ENCODE data around the gene MLF1. TPM values are rescaled to one million over a fixed set of nuclear protein-coding genes. Genes with fewer than 3 reads are reported as not detected.

The MLF1 gene
- total RNA-seq, 2 donors from 2014 or later: 4.4 to 4.9 TPM

DNA sequence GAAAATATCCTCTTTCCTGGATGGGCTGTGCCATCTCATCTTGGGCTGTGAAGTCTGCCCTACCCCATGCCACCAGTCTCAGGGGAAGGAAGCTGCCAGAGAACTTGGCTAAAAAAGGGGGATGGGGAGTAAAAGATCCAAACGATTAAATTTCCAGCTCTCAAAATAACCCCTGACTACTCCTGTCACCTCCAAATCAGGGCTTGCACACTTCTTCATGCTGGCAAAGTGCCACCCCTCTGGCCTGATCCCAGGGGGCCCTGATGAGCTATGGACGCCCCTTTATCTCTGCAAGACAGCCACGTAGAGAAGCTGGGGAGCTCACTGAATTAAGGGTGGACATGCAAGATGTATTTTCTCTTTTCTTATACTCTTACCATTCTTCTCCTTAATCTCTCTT lies 1.2 kb upstream of the MLF1 start:
- DNase-seq: no peak
- H3K9ac ChIP-seq (ENCODE audit: low read depth in 2 of 2, low read length in 2 of 2): no peak overlapping the region
- H3K4me1 ChIP-seq: no peaks in the 10 kb centered on the region
- TF ChIP-seq, protein P1, sequence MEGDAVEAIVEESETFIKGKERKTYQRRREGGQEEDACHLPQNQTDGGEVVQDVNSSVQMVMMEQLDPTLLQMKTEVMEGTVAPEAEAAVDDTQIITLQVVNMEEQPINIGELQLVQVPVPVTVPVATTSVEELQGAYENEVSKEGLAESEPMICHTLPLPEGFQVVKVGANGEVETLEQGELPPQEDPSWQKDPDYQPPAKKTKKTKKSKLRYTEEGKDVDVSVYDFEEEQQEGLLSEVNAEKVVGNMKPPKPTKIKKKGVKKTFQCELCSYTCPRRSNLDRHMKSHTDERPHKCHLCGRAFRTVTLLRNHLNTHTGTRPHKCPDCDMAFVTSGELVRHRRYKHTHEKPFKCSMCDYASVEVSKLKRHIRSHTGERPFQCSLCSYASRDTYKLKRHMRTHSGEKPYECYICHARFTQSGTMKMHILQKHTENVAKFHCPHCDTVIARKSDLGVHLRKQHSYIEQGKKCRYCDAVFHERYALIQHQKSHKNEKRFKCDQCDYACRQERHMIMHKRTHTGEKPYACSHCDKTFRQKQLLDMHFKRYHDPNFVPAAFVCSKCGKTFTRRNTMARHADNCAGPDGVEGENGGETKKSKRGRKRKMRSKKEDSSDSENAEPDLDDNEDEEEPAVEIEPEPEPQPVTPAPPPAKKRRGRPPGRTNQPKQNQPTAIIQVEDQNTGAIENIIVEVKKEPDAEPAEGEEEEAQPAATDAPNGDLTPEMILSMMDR (IDR thresholded peaks at IDR 0.05): no peak
- no peaks in the 10 kb centered on the region for H3K36me3 ChIP-seq
- no peaks in the 10 kb centered on the region for H3K27me3 ChIP-seq
- H3K9me3 ChIP-seq: no peaks in the 10 kb centered on the region
- no peak overlapping the region for H3K4me3 ChIP-seq
- no peak overlapping the region for H3K27ac ChIP-seq
- intact Hi-C loops (cut with DNase I): no loop called here

DNA sequence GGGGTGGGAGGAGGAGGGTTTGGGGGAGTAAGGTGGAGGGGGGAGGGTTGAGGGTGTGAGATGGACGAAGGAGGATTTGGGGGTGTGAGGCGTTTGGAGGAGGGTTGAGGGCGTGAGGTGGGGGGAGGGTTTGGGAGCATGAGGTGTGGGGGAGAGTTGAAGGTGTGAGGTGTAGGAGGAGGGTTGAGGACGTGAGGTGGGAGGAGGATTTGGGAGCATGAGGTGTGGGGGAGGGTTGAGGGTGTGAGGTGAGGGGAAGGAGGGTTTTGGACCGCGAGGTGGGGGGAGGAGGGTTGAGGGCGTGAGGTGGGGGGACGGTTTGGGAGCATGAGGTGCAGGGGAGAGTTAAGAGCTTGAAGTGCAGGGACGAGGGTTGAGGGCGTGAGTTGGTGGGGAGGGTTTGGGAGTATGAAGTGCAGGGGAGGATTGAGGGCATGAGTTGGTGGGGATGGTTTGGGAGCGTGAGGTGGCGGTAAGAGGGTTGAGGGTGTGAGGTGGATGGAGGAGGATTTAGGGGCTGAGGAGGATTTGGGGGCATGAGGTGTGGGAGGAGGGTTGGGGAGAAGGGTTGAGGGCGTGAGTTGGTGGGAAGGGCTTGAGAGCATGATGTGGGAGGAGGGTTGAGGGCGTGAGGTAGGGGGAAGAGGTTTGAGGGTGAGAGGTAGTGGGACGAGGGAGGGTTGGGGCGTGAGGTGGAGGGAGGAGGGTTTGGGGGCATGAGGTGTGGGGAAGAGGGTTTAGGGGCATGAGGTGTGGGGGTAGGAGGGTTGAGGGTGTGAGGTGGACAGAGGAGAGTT lies 1.2 kb downstream of the MLF1 start:
- Histone ChIP-seq H3K36me3 (no peaks in the 10 kb centered on the region), H3K9me3 (no peaks in the 10 kb centered on the region), H3K27ac (no peak overlapping the region), H3K4me3 (no peak overlapping the region), H3K9ac (ENCODE audit: low read depth in 2 of 2, low read length in 2 of 2) (no peak overlapping the region), H3K27me3 (no peaks in the 10 kb centered on the region), H3K4me1 (no peaks in the 10 kb centered on the region)
- TF ChIP-seq, protein P1 (IDR thresholded peaks at IDR 0.05): no peak
- no peak for DNase-seq
- intact Hi-C loops (cut with DNase I): no loop called here

- no peak for DNase-seq
- intact Hi-C loops (cut with DNase I): no loop called here
- H3K27me3 ChIP-seq: no peaks in the 10 kb centered on the region
Observed at GRCh38 chr3:158572766-158573060, 1.7 kb downstream of the MLF1 start.

DNA sequence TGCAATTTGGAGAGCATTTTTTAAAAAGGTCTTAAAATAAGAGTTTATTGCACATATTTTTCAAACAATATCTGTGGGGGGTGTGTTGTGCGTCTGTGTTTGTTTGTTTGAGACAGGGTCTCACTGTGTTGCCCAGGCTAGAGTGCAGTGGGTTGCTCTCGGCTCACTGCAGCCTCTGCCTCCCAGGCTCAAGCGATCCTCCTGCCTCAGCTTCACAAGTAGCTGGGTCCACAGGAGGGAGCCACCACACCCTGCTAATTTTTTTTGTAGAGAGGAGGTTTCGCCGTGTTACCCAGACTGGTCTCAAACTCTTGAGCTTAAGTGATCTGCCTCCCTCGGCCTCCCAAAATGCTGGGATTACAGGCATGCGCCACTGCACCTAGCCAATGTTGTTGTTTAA lies 2.7 kb downstream of the MLF1 start:
- intact Hi-C loops (cut with DNase I): no loop called here
- no peaks in the 10 kb centered on the region for H3K4me1 ChIP-seq
- no peak for DNase-seq
- H3K36me3 ChIP-seq: no peaks in the 10 kb centered on the region
- no peaks in the 10 kb centered on the region for H3K27me3 ChIP-seq
- no peaks in the 10 kb centered on the region for H3K9me3 ChIP-seq
- H3K4me3 ChIP-seq: no peak overlapping the region
- H3K27ac ChIP-seq: no peak overlapping the region
- H3K9ac ChIP-seq (ENCODE audit: low read depth in 2 of 2, low read length in 2 of 2): no peak overlapping the region
- TF ChIP-seq, protein P1 (IDR thresholded peaks at IDR 0.05): no peak

More at GRCh38 chr3:158572766-158573060, 1.7 kb downstream of the MLF1 start:
- TF ChIP-seq, protein P1 (IDR thresholded peaks at IDR 0.05): no peak
- no peaks in the 10 kb centered on the region for H3K36me3 ChIP-seq
- H3K4me3 ChIP-seq: no peak overlapping the region
- no peak overlapping the region for H3K27ac ChIP-seq
- H3K4me1 ChIP-seq: no peaks in the 10 kb centered on the region
- no peaks in the 10 kb centered on the region for H3K9me3 ChIP-seq
- H3K9ac ChIP-seq (ENCODE audit: low read depth in 2 of 2, low read length in 2 of 2): no peak overlapping the region

DNA sequence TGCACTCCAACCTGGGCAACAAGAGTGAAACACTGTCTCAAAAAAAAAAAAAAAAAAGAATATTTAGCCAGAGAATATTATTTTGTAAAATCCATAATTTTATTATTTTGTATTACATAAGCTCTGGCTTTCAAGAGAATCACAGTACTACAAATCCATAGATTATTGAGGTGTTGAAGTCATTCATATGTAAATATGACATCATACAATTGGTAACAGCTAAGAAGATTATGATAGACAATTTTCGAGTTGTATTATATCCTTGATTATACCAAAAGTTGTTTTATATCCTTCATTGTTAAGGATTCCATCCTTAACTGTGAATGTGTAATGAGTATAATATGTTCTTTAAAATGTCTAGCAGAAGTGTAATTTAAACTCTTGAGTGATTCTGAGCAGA lies 3.7 kb downstream of the MLF1 start:
- DNase-seq: no peak
- no peaks in the 10 kb centered on the region for H3K27me3 ChIP-seq
- no peaks in the 10 kb centered on the region for H3K9me3 ChIP-seq
- H3K4me1 ChIP-seq: no peaks in the 10 kb centered on the region
- TF ChIP-seq, protein P1 (IDR thresholded peaks at IDR 0.05): no peak
- H3K4me3 ChIP-seq: no peak overlapping the region
- intact Hi-C loops (cut with DNase I): no loop called here
- H3K9ac ChIP-seq (ENCODE audit: low read depth in 2 of 2, low read length in 2 of 2): no peak overlapping the region
- no peaks in the 10 kb centered on the region for H3K36me3 ChIP-seq
- H3K27ac ChIP-seq: no peak overlapping the region
